ENCODE measurements around the gene YBX2.

- TF ChIP-seq CTCF (IDR thresholded peaks at IDR 0.05), result no peak
- no peak for TF ChIP-seq POLR2A (IDR thresholded peaks at IDR 0.05)
Measured at GRCh38 chr17:7328009-7328408, 33.6 kb upstream of the YBX2 start.

Data from thyroid gland (tissue), 4 donors.